ENCODE measurements around the gene MRPL33.

Gene MRPL33

DNA sequence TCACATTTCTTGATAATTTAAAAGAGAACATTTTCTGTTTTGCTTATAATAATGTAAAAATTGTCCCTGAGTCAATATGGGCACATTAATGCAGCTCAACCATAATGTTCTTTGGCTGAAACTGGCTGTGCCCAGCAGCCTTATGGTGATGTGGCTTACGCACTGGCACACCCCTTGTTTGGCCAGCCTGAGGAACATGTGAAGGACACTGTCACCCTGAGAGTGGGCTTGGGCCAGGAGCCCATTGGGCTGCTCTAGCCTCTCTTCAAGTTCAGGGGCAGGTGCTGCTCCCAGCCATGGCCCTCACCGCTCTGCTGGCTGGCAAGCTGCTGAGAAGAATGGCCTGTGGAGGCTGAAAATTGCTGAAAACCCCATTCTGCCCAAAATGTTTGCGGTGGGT is 37.5 kb downstream of the MRPL33 start:
- H3K27ac ChIP-seq (ENCODE audit: low read depth, low read length, severe bottlenecking) = no peak overlapping the region

DNA sequence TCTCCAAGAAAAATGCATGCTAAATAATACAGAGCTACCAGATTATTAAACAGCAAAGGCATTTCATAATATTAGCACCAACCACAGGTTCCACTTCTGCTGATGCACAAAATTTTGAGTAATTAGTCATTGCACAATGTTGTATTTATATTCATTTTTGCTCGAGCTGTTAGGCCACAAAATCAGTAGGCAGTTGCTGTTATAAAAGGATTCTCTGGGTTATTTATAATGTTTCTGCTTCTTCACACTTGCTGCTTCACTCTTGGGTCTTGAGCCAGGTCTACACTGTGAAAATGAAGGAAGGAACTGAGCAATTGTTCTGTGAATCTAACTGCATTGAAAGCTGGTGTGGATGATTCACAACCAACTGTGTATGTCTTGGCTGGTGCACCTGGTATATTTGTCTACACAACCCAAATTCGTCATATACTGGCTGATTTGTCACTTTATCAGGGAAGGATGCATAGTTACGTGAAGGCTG is 38.3 kb downstream of the MRPL33 start:
- Histone ChIP-seq H3K4me1 (ENCODE audit: control insufficient read depth, insufficient read depth, low read length, poor library complexity, severe bottlenecking) (no peaks in the 10 kb centered on the region), H3K4me3 (ENCODE audit: extremely low read depth, insufficient read depth, low read length, poor library complexity, severe bottlenecking) (no peak overlapping the region), H3K36me3 (ENCODE audit: control insufficient read depth, insufficient read depth, low read length) (no peaks in the 10 kb centered on the region), H3K9me3 (ENCODE audit: control insufficient read depth, low read length) (no peaks in the 10 kb centered on the region), H3K27ac (ENCODE audit: low read depth, low read length, severe bottlenecking) (no peak overlapping the region)
- WGBS, 2 experiments (ENCODE audit: insufficient coverage in 2 of 2) = 80% methylated on average over 3 of the region's 3 CpGs; no CpG with 5 or more reads in 1 of the 2 experiments

More for the DNA sequence above, 37.5 kb downstream of the MRPL33 start:
- Histone ChIP-seq H3K9me3 (ENCODE audit: control insufficient read depth, low read length) (no peaks in the 10 kb centered on the region), H3K4me3 (ENCODE audit: extremely low read depth, insufficient read depth, low read length, poor library complexity, severe bottlenecking) (no peak overlapping the region), H3K36me3 (ENCODE audit: control insufficient read depth, insufficient read depth, low read length) (no peaks in the 10 kb centered on the region), H3K4me1 (ENCODE audit: control insufficient read depth, insufficient read depth, low read length, poor library complexity, severe bottlenecking) (peaks cover 3% of the 10 kb centered on the region)
- WGBS, 2 experiments (ENCODE audit: insufficient coverage in 2 of 2) = 92 to 100% methylated on average over 1 of the region's 3 CpGs

DNA sequence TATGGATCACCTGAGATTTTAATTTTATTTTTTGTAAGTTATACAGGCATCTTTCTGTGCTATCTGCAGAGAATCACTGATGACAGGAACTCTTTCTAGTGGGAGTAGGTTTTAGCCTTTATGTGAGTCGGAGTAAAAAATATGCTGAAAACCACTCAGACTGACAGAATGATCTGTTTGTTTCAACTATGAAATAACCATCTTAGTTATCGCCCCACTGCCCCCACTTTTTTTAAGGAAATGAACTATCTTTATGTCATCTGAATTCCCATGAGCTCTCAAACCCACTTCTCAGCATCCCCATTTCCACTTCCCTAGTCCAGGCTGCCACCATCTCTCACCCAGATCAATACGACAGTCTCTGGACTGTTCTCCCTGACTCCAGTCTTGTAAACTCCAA is 38.9 kb downstream of the MRPL33 start:
- H3K4me3 ChIP-seq (ENCODE audit: extremely low read depth, insufficient read depth, low read length, poor library complexity, severe bottlenecking) = no peak overlapping the region
- H3K27ac ChIP-seq (ENCODE audit: low read depth, low read length, severe bottlenecking) = no peak overlapping the region
- 75 to 90% methylated on average over 1 to 2 of the region's 3 CpGs for WGBS, 2 experiments (ENCODE audit: insufficient coverage in 2 of 2)
- H3K36me3 ChIP-seq (ENCODE audit: control insufficient read depth, insufficient read depth, low read length) = no peaks in the 10 kb centered on the region
- no peaks in the 10 kb centered on the region for H3K4me1 ChIP-seq (ENCODE audit: control insufficient read depth, insufficient read depth, low read length, poor library complexity, severe bottlenecking)
- H3K9me3 ChIP-seq (ENCODE audit: control insufficient read depth, low read length) = no peaks in the 10 kb centered on the region

DNA sequence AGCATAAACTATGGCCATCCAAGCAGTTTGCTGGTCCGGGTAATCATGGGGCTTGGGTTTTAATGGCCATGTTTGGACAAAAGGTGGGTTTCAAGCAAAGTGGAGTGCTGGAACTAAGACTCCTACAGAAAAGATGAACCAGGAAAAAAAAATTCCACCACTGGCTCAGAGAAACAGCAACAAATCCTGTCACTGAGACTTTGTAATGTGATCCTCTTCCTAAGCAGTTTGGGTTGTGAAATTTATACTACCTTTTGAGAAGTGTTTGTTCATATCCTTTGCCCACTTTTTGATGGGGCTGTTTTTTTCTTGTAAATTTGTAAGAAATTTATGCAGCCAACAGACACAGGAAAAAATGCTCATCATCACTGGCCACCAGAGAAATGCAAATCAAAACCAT is 40.2 kb downstream of the MRPL33 start:
- H3K4me3 ChIP-seq (ENCODE audit: extremely low read depth, insufficient read depth, low read length, poor library complexity, severe bottlenecking) = no peak overlapping the region
- H3K4me1 ChIP-seq (ENCODE audit: control insufficient read depth, insufficient read depth, low read length, poor library complexity, severe bottlenecking) = no peaks in the 10 kb centered on the region
- H3K9me3 ChIP-seq (ENCODE audit: control insufficient read depth, low read length) = no peaks in the 10 kb centered on the region
- H3K36me3 ChIP-seq (ENCODE audit: control insufficient read depth, insufficient read depth, low read length) = no peaks in the 10 kb centered on the region
- 86% methylated on average over 1 of the region's 1 CpG; no CpG with 5 or more reads in 1 of the 2 experiments for WGBS, 2 experiments (ENCODE audit: insufficient coverage in 2 of 2)
- H3K27ac ChIP-seq (ENCODE audit: low read depth, low read length, severe bottlenecking) = no peak overlapping the region

DNA sequence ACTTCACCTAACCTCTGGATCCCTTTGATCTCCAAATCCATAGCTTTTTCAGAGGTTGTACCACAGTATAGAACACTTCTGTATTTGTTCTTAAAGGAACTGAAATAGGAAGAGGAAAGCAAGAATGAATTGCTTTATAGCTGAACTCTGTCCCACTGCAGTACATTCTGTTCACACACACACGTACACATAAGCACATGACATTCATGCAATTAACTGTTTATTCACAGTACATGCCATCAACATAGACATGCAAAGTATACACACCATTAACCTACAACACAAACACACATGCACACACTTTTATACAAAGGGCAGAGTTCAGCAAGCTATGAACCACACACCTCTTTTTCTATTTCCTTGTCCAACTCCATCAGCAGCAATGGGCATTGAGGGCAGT is 43.2 kb downstream of the MRPL33 start:
- Histone ChIP-seq H3K4me1 (ENCODE audit: control insufficient read depth, insufficient read depth, low read length, poor library complexity, severe bottlenecking) (no peaks in the 10 kb centered on the region), H3K36me3 (ENCODE audit: control insufficient read depth, insufficient read depth, low read length) (no peaks in the 10 kb centered on the region), H3K27ac (ENCODE audit: low read depth, low read length, severe bottlenecking) (no peak overlapping the region), H3K4me3 (ENCODE audit: extremely low read depth, insufficient read depth, low read length, poor library complexity, severe bottlenecking) (no peak overlapping the region), H3K9me3 (ENCODE audit: control insufficient read depth, low read length) (no peaks in the 10 kb centered on the region)
- 63 to 100% methylated on average over 1 of the region's 1 CpG for WGBS, 2 experiments (ENCODE audit: insufficient coverage in 2 of 2)

DNA sequence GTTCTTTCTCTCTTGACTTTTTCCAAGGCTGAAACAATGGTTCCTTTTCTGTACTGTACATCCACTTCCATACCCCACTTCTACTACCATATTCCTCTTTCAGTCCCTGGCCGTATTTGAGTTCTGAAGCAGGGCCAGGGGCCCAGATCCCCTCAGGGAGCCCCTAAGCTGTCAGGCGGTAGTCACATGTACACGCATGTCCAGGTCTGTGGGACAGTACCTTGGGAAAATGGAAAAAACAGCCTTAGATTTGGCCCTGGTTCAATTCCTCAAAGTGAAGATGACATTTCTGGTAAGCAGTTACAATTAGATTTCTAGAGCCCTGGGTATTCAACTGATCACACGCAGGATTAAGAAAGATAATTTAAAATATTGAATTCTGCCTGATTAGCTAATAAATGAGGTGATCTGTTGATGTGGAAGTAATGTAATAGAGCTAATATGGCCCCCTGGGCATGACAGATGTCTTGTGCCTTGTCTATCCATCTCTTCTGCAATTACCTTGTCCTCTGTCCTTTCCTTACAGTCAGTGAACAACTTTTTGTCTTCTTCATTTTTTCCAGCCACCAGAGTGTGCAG is 44.4 kb downstream of the MRPL33 start:
- no peak overlapping the region for H3K27ac ChIP-seq (ENCODE audit: low read depth, low read length, severe bottlenecking)
- H3K9me3 ChIP-seq (ENCODE audit: control insufficient read depth, low read length) = no peaks in the 10 kb centered on the region
- no peaks in the 10 kb centered on the region for H3K36me3 ChIP-seq (ENCODE audit: control insufficient read depth, insufficient read depth, low read length)
- no peaks in the 10 kb centered on the region for H3K4me1 ChIP-seq (ENCODE audit: control insufficient read depth, insufficient read depth, low read length, poor library complexity, severe bottlenecking)
- H3K4me3 ChIP-seq (ENCODE audit: extremely low read depth, insufficient read depth, low read length, poor library complexity, severe bottlenecking) = no peak overlapping the region
- 95 to 96% methylated on average over 4 of the region's 4 CpGs for WGBS, 2 experiments (ENCODE audit: insufficient coverage in 2 of 2)

DNA sequence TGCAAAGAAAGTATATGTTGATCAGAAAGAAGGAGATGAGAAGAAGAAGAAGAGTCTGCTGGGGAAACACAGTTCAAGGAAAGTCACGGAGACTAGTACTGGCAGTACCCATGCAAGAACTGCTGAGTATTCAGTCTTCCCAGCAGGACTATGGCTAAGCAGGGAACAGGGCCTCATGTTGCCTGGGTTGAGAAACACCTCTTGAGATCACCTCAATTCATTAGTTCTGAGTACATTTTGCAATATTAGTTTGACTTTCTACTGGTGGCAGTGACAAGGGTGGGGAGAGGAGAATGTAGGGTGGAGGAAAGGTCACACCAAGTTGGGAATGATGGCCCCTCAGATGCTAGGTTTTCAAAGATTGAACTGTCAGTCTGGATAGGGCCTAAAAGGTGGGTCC is 50.5 kb downstream of the MRPL33 start:
- Histone ChIP-seq H3K9me3 (ENCODE audit: control insufficient read depth, low read length) (peaks cover 17% of the 10 kb centered on the region), H3K4me1 (ENCODE audit: control insufficient read depth, insufficient read depth, low read length, poor library complexity, severe bottlenecking) (no peaks in the 10 kb centered on the region), H3K36me3 (ENCODE audit: control insufficient read depth, insufficient read depth, low read length) (no peaks in the 10 kb centered on the region), H3K27ac (ENCODE audit: low read depth, low read length, severe bottlenecking) (no peak overlapping the region), H3K4me3 (ENCODE audit: extremely low read depth, insufficient read depth, low read length, poor library complexity, severe bottlenecking) (no peak overlapping the region)
- WGBS, 2 experiments (ENCODE audit: insufficient coverage in 2 of 2) = 91 to 100% methylated on average over 1 of the region's 1 CpG

DNA sequence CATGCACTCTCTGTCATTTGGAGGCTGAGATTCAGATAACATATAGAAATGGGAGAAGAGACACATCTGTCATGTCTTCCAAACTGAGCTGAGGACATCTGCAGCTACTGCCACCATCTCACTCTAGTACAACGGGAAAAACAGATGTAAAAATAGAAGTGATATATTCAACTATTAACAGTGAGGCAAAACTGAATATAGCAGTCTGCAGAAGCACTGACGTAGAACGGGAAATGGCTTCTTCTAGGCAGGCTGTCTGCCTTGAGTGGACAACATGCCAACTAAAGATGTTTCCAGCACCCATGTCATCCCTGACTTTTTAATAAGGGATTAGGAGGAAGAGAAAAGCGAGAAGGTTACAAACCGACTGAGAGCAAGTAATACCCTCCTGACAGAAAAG is 51.6 kb downstream of the MRPL33 start:
- Histone ChIP-seq H3K4me3 (ENCODE audit: extremely low read depth, insufficient read depth, low read length, poor library complexity, severe bottlenecking) (no peak overlapping the region), H3K36me3 (ENCODE audit: control insufficient read depth, insufficient read depth, low read length) (no peaks in the 10 kb centered on the region), H3K27ac (ENCODE audit: low read depth, low read length, severe bottlenecking) (no peak overlapping the region), H3K4me1 (ENCODE audit: control insufficient read depth, insufficient read depth, low read length, poor library complexity, severe bottlenecking) (no peaks in the 10 kb centered on the region), H3K9me3 (ENCODE audit: control insufficient read depth, low read length) (peaks cover 17% of the 10 kb centered on the region)
- WGBS, 2 experiments (ENCODE audit: insufficient coverage in 2 of 2) = 91 to 100% methylated on average over 2 to 4 of the region's 5 CpGs

DNA sequence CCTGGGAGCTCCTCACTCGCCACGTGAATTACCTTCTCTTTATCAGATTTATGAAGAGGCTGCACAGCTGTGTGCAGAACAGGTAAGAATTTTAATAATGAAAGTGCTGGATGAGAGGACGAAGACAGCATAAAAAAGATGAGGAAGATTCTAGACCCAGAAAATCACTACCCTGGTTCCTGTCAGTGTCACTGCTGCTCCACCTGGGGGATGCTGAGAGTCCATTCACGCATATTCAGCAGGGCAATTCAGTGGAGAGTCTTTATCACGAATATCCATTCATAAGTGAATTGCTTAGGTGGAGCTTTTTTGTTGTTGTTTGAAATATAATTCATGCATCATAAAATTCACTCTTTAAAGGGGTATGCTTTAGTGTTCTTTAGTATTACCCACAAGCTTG is 52.0 kb downstream of the MRPL33 start:
- Histone ChIP-seq H3K9me3 (ENCODE audit: control insufficient read depth, low read length) (peaks cover 17% of the 10 kb centered on the region), H3K4me1 (ENCODE audit: control insufficient read depth, insufficient read depth, low read length, poor library complexity, severe bottlenecking) (no peaks in the 10 kb centered on the region), H3K27ac (ENCODE audit: low read depth, low read length, severe bottlenecking) (no peak overlapping the region), H3K36me3 (ENCODE audit: control insufficient read depth, insufficient read depth, low read length) (no peaks in the 10 kb centered on the region), H3K4me3 (ENCODE audit: extremely low read depth, insufficient read depth, low read length, poor library complexity, severe bottlenecking) (no peak overlapping the region)
- 60 to 80% methylated on average over 1 to 2 of the region's 5 CpGs for WGBS, 2 experiments (ENCODE audit: insufficient coverage in 2 of 2)

DNA sequence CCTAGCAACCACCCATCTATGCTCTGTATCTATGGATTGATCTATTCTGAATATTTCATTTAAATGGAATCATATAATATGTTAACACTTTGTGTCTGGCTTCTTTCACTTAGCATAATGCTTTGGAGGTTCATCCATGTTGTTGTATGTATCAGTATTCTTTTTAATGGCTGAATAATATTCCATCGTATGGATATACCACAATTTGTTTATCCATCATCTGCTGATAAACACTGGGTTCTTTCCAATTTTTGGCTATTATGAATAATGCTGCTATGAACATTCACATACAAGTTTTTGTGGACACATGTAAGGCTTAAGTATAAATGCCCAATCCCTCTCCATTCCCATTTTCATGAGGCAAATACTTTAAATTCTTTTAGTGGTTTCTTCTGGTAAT is 52.9 kb downstream of the MRPL33 start:
- Histone ChIP-seq H3K4me3 (ENCODE audit: extremely low read depth, insufficient read depth, low read length, poor library complexity, severe bottlenecking) (no peak overlapping the region), H3K4me1 (ENCODE audit: control insufficient read depth, insufficient read depth, low read length, poor library complexity, severe bottlenecking) (no peaks in the 10 kb centered on the region), H3K36me3 (ENCODE audit: control insufficient read depth, insufficient read depth, low read length) (no peaks in the 10 kb centered on the region), H3K27ac (ENCODE audit: low read depth, low read length, severe bottlenecking) (no peak overlapping the region), H3K9me3 (ENCODE audit: control insufficient read depth, low read length) (peaks cover 17% of the 10 kb centered on the region)
- 80% methylated on average over 1 of the region's 1 CpG; no CpG with 5 or more reads in 1 of the 2 experiments for WGBS, 2 experiments (ENCODE audit: insufficient coverage in 2 of 2)

DNA sequence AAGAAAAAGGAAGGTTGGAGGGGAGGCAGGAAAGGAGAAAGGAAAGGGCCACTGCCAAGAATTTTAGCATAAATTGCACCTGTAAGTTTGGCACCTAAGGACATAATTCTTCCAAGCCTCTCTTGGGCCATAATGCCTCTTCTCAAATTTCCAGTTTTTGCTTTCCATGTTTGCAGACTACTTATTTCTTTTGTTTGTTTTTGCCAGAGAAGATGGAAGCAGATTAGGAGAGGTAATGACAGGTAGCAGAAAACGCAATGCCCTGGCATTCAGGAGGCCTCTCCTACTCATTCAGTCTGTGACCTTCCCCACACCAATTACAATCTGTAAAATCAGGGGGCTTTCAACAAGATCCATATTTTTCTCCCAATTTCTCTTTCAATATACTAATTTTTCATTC is 56.8 kb downstream of the MRPL33 start:
- Histone ChIP-seq H3K27ac (ENCODE audit: low read depth, low read length, severe bottlenecking) (no peak overlapping the region), H3K9me3 (ENCODE audit: control insufficient read depth, low read length) (peaks cover 15% of the 10 kb centered on the region), H3K4me1 (ENCODE audit: control insufficient read depth, insufficient read depth, low read length, poor library complexity, severe bottlenecking) (no peaks in the 10 kb centered on the region), H3K4me3 (ENCODE audit: extremely low read depth, insufficient read depth, low read length, poor library complexity, severe bottlenecking) (no peak overlapping the region), H3K36me3 (ENCODE audit: control insufficient read depth, insufficient read depth, low read length) (no peaks in the 10 kb centered on the region)
- WGBS, 2 experiments (ENCODE audit: insufficient coverage in 2 of 2) = no CpG with 5 or more reads among the region's 1 CpG

All from mesodermal cell (in vitro differentiated cells).